Loucy (cell line): ENCODE measurements around the gene CTSE.

Source experiments
- H2AFZ ChIP-seq: fragments of 200-600 bp; sonication (generic); 2 replicates; pipeline ENCODE4 v1.6.0; 2016; ENCODE audit warnings: antibody characterized with exemption, mild to moderate bottlenecking, low read length, moderate library complexity
- H3F3A ChIP-seq: fragments of 200-600 bp; 2 replicates; pipeline ENCODE4 v1.6.0; 2016; ENCODE audit warnings: antibody characterized with exemption, low read depth, mild to moderate bottlenecking
- H3K27me3 ChIP-seq: fragments of 200-600 bp; sonication (generic); 2 replicates; pipeline ENCODE4 v1.6.1; 2014; ENCODE audit warnings: low read length, mild to moderate bottlenecking; ENCODE audit not compliant: insufficient read depth, poor library complexity, severe bottlenecking
- H3K36me3 ChIP-seq: fragments of 200-600 bp; sonication (generic); 2 replicates; pipeline ENCODE4 v1.6.1; 2016; ENCODE audit warnings: low read length; ENCODE audit not compliant: insufficient read depth
- H3K4me1 ChIP-seq: fragments of 200-600 bp; sonication (generic); 2 replicates; pipeline ENCODE4 v1.5.1; 2014; ENCODE audit warnings: low read length, mild to moderate bottlenecking; ENCODE audit not compliant: insufficient read depth, poor library complexity, severe bottlenecking
- H3K4me2 ChIP-seq: fragments of 200-600 bp; sonication (generic); 2 replicates; pipeline ENCODE4 v1.6.0; 2014; ENCODE audit warnings: antibody characterized with exemption, low read length, low read depth, mild to moderate bottlenecking; ENCODE audit not compliant: poor library complexity, severe bottlenecking
- H3K4me3 ChIP-seq: fragments of 200-600 bp; sonication (generic); 2 replicates; pipeline ENCODE4 v1.5.1; 2014; ENCODE audit warnings: low read length, mild to moderate bottlenecking, mixed read lengths; ENCODE audit not compliant: poor library complexity, severe bottlenecking
- H3K79me2 ChIP-seq: fragments of 200-600 bp; sonication (generic); 2 replicates; pipeline ENCODE4 v1.6.1; 2014; ENCODE audit warnings: low read length; ENCODE audit not compliant: insufficient read depth
- H3K9ac ChIP-seq: fragments of 200-600 bp; sonication (generic); 2 replicates; pipeline ENCODE4 v1.6.0; 2014; ENCODE audit warnings: mild to moderate bottlenecking, low read depth, low read length, moderate library complexity; ENCODE audit not compliant: poor library complexity, severe bottlenecking
- H3K9me2 ChIP-seq: fragments of 200-600 bp; sonication (generic); replicated peaks from 2 replicates; pipeline ENCODE4 v1.6.1; 2016; ENCODE audit warnings: low read depth, low read length, mixed read lengths
- H3K9me3 ChIP-seq: fragments of 200-600 bp; sonication (generic); 2 replicates; pipeline ENCODE4 v1.6.1; 2014; ENCODE audit warnings: mild to moderate bottlenecking, antibody characterized with exemption, low read length, low read depth; ENCODE audit not compliant: insufficient read depth
- H4K20me1 ChIP-seq: fragments of 200-600 bp; sonication (generic); 2 replicates; pipeline ENCODE4 v1.6.0; 2014; ENCODE audit warnings: antibody characterized with exemption, low read length, mild to moderate bottlenecking; ENCODE audit not compliant: insufficient read depth, poor library complexity, severe bottlenecking
- EZH2phosphoT487 ChIP-seq: fragments of 200-600 bp; IDR thresholded peaks from 2 replicates; pipeline ENCODE4 v1.6.1; 2018; ENCODE audit warnings: antibody characterized with exemption, mild to moderate bottlenecking, moderate library complexity, borderline replicate concordance
- TF ChIP-seq, protein P1 (sequence below): fragments of 200-600 bp; sonication (generic); conservative IDR thresholded peaks from 2 replicates; pipeline ENCODE4 v1.5.1; 2014; ENCODE audit warnings: mild to moderate bottlenecking, antibody characterized with exemption, low read length

Gene CTSE

DNA sequence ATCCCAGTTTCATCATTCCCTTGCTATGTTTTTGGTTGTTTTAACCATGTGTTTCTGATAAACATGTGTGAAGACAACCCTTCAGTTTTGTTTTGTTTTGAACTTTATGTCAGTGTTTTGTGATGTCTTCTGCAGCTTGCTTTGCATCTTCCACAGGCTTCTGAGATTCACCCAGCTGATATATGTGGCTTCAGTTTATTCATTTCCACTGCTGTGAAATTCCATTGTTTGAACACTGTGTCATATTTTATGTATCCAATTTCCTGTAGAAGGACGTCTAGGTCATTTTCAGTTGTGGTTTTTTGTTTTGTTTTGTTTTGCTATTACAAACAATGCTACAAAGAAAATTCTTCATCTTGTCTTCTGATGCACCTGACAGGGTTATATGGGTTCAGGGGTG, 53.2 kb downstream of the CTSE start:
- Histone ChIP-seq H3F3A (no peaks in the 10 kb centered on the region), H2AFZ (no peak overlapping the region), H3K4me1 (no peaks in the 10 kb centered on the region), H4K20me1 (no peaks in the 10 kb centered on the region), H3K79me2 (no peaks in the 10 kb centered on the region), H3K27me3 (no peaks in the 10 kb centered on the region), H3K9me3 (no peaks in the 10 kb centered on the region), H3K36me3 (no peaks in the 10 kb centered on the region), H3K9me2 (no peaks in the 10 kb centered on the region), H3K4me2 (no peak overlapping the region), H3K9ac (no peak overlapping the region), H3K4me3 (no peak overlapping the region)
- TF ChIP-seq EZH2phosphoT487: no peak
- TF ChIP-seq, protein P1, sequence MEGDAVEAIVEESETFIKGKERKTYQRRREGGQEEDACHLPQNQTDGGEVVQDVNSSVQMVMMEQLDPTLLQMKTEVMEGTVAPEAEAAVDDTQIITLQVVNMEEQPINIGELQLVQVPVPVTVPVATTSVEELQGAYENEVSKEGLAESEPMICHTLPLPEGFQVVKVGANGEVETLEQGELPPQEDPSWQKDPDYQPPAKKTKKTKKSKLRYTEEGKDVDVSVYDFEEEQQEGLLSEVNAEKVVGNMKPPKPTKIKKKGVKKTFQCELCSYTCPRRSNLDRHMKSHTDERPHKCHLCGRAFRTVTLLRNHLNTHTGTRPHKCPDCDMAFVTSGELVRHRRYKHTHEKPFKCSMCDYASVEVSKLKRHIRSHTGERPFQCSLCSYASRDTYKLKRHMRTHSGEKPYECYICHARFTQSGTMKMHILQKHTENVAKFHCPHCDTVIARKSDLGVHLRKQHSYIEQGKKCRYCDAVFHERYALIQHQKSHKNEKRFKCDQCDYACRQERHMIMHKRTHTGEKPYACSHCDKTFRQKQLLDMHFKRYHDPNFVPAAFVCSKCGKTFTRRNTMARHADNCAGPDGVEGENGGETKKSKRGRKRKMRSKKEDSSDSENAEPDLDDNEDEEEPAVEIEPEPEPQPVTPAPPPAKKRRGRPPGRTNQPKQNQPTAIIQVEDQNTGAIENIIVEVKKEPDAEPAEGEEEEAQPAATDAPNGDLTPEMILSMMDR: no peak

DNA sequence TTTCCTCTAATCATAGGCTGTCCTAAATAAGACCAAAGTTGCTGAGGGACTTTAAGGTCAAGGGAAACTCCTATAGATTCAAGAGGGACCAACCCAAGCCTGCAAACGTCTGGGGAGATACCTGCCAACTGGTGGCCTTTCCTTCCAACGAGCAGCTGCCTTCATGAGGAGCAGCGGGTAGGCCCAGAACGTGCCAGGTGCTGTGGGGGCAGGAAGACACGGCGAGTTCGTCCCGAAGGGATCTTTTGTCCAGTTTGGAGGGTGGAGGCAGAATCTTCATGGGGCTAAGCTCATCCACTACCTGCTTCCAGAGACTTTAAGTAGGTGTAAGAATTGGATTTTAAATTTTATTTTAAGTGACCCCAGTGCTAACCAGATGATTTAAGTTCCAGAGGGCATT, 54.5 kb downstream of the CTSE start:
- no peaks in the 10 kb centered on the region for H3K4me1 ChIP-seq
- H3K9me3 ChIP-seq: no peaks in the 10 kb centered on the region
- H3K4me2 ChIP-seq: no peak overlapping the region
- no peaks in the 10 kb centered on the region for H4K20me1 ChIP-seq
- no peak overlapping the region for H3K9ac ChIP-seq
- H3F3A ChIP-seq: no peaks in the 10 kb centered on the region
- no peaks in the 10 kb centered on the region for H3K9me2 ChIP-seq
- TF ChIP-seq EZH2phosphoT487: no peak
- TF ChIP-seq, protein P1: no peak
- H3K36me3 ChIP-seq: no peaks in the 10 kb centered on the region
- H3K4me3 ChIP-seq: no peak overlapping the region
- no peaks in the 10 kb centered on the region for H3K27me3 ChIP-seq
- no peaks in the 10 kb centered on the region for H3K79me2 ChIP-seq
- no peak overlapping the region for H2AFZ ChIP-seq

DNA sequence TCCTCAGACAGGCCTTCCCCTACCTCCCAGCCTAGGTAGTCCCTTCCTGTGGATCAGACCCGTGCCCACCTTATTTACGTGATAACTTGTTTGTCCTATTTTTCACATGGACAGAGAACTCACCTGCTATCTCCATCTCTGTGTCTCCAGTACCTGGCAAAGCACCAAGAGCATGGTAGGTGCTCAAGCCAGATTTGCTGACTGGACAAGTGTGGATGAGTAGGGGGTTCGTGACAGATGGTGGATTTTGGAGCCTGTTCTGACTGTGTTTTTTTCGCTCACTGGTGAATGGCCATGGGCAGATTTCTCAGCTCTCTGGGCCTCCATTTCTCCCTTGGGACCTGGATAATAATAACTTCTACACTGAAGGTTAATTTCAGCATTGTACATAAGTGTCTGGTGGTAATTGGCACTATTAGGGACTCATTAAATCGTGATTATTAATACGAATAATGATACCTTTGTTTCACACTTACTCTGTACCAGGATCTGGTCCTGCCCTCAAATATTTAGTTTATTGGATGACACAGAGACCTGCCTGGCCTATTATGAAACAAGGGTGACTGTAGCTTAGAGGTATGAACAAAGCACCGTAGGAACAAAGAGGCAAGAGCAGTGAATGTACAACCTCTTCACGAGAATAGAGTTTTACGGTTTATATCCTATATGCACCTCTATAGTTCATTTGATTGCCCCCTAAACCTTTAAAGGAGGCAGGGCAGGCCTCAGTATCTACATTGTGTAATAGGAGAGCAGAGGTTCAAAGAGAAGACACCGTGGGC, 56.0 kb downstream of the CTSE start:
- Histone ChIP-seq H3K4me3 (no peak overlapping the region), H3K9me3 (no peaks in the 10 kb centered on the region), H3K9me2 (no peaks in the 10 kb centered on the region), H4K20me1 (no peaks in the 10 kb centered on the region), H3K9ac (no peak overlapping the region), H2AFZ (no peak overlapping the region), H3F3A (no peaks in the 10 kb centered on the region), H3K27me3 (no peaks in the 10 kb centered on the region), H3K4me2 (no peak overlapping the region), H3K4me1 (no peaks in the 10 kb centered on the region), H3K36me3 (no peaks in the 10 kb centered on the region), H3K79me2 (no peaks in the 10 kb centered on the region)
- TF ChIP-seq, protein P1: no peak
- TF ChIP-seq EZH2phosphoT487: no peak
